GM21526 (cell line): ENCODE measurements around the gene C9orf72.
"Not testable (repeated sequence)": the region's sequence is repeated elsewhere in the genome, so short reads cannot be mapped to it uniquely, and the experiment has no call there.

Source experiments
- ATAC-seq: cut with Tn5 transposase; IDR thresholded peaks from one replicate; pipeline ENCODE4 v1.9.1; 2021; ENCODE audit warnings: moderate library complexity; ENCODE audit not compliant: unreplicated experiment, low FRiP score

Gene C9orf72

GRCh38 chr9:27519466-27520465, 53.5 kb downstream of the C9orf72 start:
- no peak for ATAC-seq

- ATAC-seq = no peak
Measured at GRCh38 chr9:27518809-27519208, 54.5 kb downstream of the C9orf72 start.

GRCh38 chr9:27518006-27518405, 55.3 kb downstream of the C9orf72 start:
- ATAC-seq = no peak

GRCh38 chr9:27514551-27514950, 58.7 kb downstream of the C9orf72 start:
- no peak for ATAC-seq

GRCh38 chr9:27511771-27512170, 61.5 kb downstream of the C9orf72 start:
- ATAC-seq = no peak

GRCh38 chr9:27510780-27511179, 62.5 kb downstream of the C9orf72 start:
- no peak for ATAC-seq

GRCh38 chr9:27506981-27507380, 66.3 kb downstream of the C9orf72 start:
- ATAC-seq = no peak

- ATAC-seq = no peak
Measured at GRCh38 chr9:27505744-27506161, 67.5 kb downstream of the C9orf72 start.

GRCh38 chr9:27504259-27504658, 69.0 kb downstream of the C9orf72 start:
- no peak for ATAC-seq

- no peak for ATAC-seq
Measured at GRCh38 chr9:27503623-27504022, 69.7 kb downstream of the C9orf72 start.

- ATAC-seq = not testable (repeated sequence)
Measured at GRCh38 chr9:27500902-27501301, 72.4 kb downstream of the C9orf72 start.

- ATAC-seq = no peak
Measured at GRCh38 chr9:27499451-27499850, 73.8 kb downstream of the C9orf72 start.

GRCh38 chr9:27497883-27498417, 75.3 kb downstream of the C9orf72 start:
- no peak for ATAC-seq
